Uterus (tissue), 4 donors: ENCODE measurements around the gene MED13L. TPM values are rescaled to one million over a fixed set of nuclear protein-coding genes. Genes with fewer than 3 reads are reported as not detected.

Experiments used
- DNase-seq, 2 donors: peaks; one replicate each; pipeline ENCODE4 v3.0.0-alpha.2; 2019 to 2020
- H3K27ac ChIP-seq, 2 donors: fragments of 200-600 bp; sonication (generic); 1 replicate in 1 of 2; 2 replicates in 1 of 2; pipeline ENCODE4 v1.5.1; 2016 to 2018
- H3K27me3 ChIP-seq, 2 donors: fragments of 200-600 bp; sonication (generic); one replicate each; pipeline ENCODE4 v1.5.1; 2018 to 2019; ENCODE audit warnings: control low read depth in 1 of 2
- H3K36me3 ChIP-seq, 2 donors: fragments of 200-600 bp; sonication (generic); one replicate each; pipeline ENCODE4 v1.5.1; 2019; ENCODE audit warnings: control low read depth in 1 of 2
- H3K4me1 ChIP-seq, 2 donors: fragments of 200-600 bp; sonication (generic); one replicate each; pipeline ENCODE4 v1.5.1; 2018 to 2019; ENCODE audit warnings: control low read depth in 1 of 2
- H3K4me3 ChIP-seq, 2 donors: fragments of 200-600 bp; sonication (generic); 1 replicate in 1 of 2; 2 replicates in 1 of 2; pipeline ENCODE4 v1.5.1; 2018 to 2019; ENCODE audit warnings: mild to moderate bottlenecking in 1 of 2
- H3K9me3 ChIP-seq, 2 donors: fragments of 200-600 bp; sonication (generic); one replicate each; pipeline ENCODE4 v1.5.1; 2019; ENCODE audit warnings: control low read depth in 1 of 2
- CTCF ChIP-seq, 4 experiments: fragments of 200-600 bp in 2 of 4; fragments of 450-650 bp in 2 of 4; sonication (generic) in 2 of 4; IDR thresholded peaks; one replicate each; pipeline ENCODE4 v1.5.1; 2016 to 2019; ENCODE audit warnings: antibody characterized with exemption in 4 of 4, mild to moderate bottlenecking in 2 of 4, moderate library complexity in 1 of 4
- POLR2A ChIP-seq, 2 donors: fragments of 450-650 bp; IDR thresholded peaks; one replicate each; pipeline ENCODE4 v1.6.1; 2016; ENCODE audit warnings: antibody characterized with exemption in 2 of 2, mild to moderate bottlenecking in 1 of 2, moderate library complexity in 1 of 2
- intact Hi-C: fragments of 100-400 bp; cut with DNase I; formaldehyde crosslinking; loops from one replicate; pipeline ENCODE4 v1.15.1; 2023; ENCODE audit warnings: low total_unique reads
- total RNA-seq, 4 donors: library from RNA; depleted of rRNA in 3 of 4; stranded (reverse); fragments of >200 nt in 3 of 4; gene quantifications; one replicate each; pipeline versions ENCODE4 v1.1.0 to v1.2.4, GENCODE V29; 2014 to 2023
- donor health status: DM: yes; HTN: yes; CAD: no.

MED13L gene
- total RNA-seq, 4 donors from 2014 or later = 189 to 314 (median 254) TPM

GRCh38 chr12:116303929-116304328 is 26.4 kb upstream of the MED13L start:
- Histone ChIP-seq H3K9me3 (no peaks in the 10 kb centered on the region), H3K27me3 (no peaks in the 10 kb centered on the region), H3K4me3 (no peak overlapping the region), H3K36me3 (no peaks in the 10 kb centered on the region), H3K27ac (peak overlapping the region in 1 of 2 donors; percentile 16), H3K4me1 (peaks cover 0 to 4% of the 10 kb centered on the region in 2 donors)
- DNase-seq = peak; percentile 41 to 58
- TF ChIP-seq CTCF (IDR thresholded peaks at IDR 0.05) (no peak), POLR2A (IDR thresholded peaks at IDR 0.05) (no peak)
- intact Hi-C loops = no loop called here

GRCh38 chr12:116303066-116303465 is 25.6 kb upstream of the MED13L start:
- intact Hi-C loops = no loop called here
- no peak overlapping the region for H3K4me3 ChIP-seq
- TF ChIP-seq POLR2A (IDR thresholded peaks at IDR 0.05) (no peak), CTCF (IDR thresholded peaks at IDR 0.05) (no peak)
- no peaks in the 10 kb centered on the region for H3K9me3 ChIP-seq
- H3K27ac ChIP-seq = peak overlapping the region in 1 of 2 donors; percentile 14
- H3K27me3 ChIP-seq = no peaks in the 10 kb centered on the region
- no peaks in the 10 kb centered on the region for H3K36me3 ChIP-seq
- H3K4me1 ChIP-seq = peaks cover 0 to 4% of the 10 kb centered on the region in 2 donors
- no peak for DNase-seq

- no peaks in the 10 kb centered on the region for H3K27me3 ChIP-seq
- intact Hi-C loops = no loop called here
- no peak overlapping the region for H3K4me3 ChIP-seq
- DNase-seq = peak; percentile 20 to 39
- H3K4me1 ChIP-seq = peaks cover 0 to 4% of the 10 kb centered on the region in 2 donors
- no peaks in the 10 kb centered on the region for H3K36me3 ChIP-seq
- H3K9me3 ChIP-seq = no peaks in the 10 kb centered on the region
- H3K27ac ChIP-seq = peak overlapping the region in 1 of 2 donors; percentile 14
- TF ChIP-seq POLR2A (IDR thresholded peaks at IDR 0.05) (no peak), CTCF (IDR thresholded peaks at IDR 0.05) (no peak)
Observed at GRCh38 chr12:116302166-116303058, 24.9 kb upstream of the MED13L start.

GRCh38 chr12:116301621-116302020 is 24.1 kb upstream of the MED13L start:
- no peaks in the 10 kb centered on the region for H3K27me3 ChIP-seq
- H3K4me1 ChIP-seq = peaks cover 0 to 4% of the 10 kb centered on the region in 2 donors
- H3K36me3 ChIP-seq = no peaks in the 10 kb centered on the region
- no peak overlapping the region for H3K4me3 ChIP-seq
- H3K27ac ChIP-seq = no peak overlapping the region
- DNase-seq = no peak
- TF ChIP-seq CTCF (IDR thresholded peaks at IDR 0.05) = no peak
- TF ChIP-seq POLR2A (IDR thresholded peaks at IDR 0.05) = no peak
- no peaks in the 10 kb centered on the region for H3K9me3 ChIP-seq
- intact Hi-C loops = no loop called here

- H3K27ac ChIP-seq = peak overlapping the region; percentile 52 to 64
- H3K4me1 ChIP-seq = peaks cover 0 to 4% of the 10 kb centered on the region in 2 donors
- H3K4me3 ChIP-seq = no peak overlapping the region
Observed at GRCh38 chr12:116299665-116300328, 22.3 kb upstream of the MED13L start.

More at GRCh38 chr12:116299665-116300328, 22.3 kb upstream of the MED13L start:
- Histone ChIP-seq H3K36me3 (no peaks in the 10 kb centered on the region), H3K9me3 (no peaks in the 10 kb centered on the region), H3K27me3 (no peaks in the 10 kb centered on the region)
- DNase-seq = no peak
- intact Hi-C loops = no loop called here
- TF ChIP-seq CTCF (IDR thresholded peaks at IDR 0.05) = no peak
- TF ChIP-seq POLR2A (IDR thresholded peaks at IDR 0.05) = no peak
